NB4 (cell line): Measurements from ENCODE around the gene SERF2.

ENCODE experiments used
- DNase-seq: peaks from one replicate; pipeline ENCODE4 v3.0.0; 2010; ENCODE audit warnings: low read depth
- H3K4me3 ChIP-seq: one replicate; pipeline ENCODE4 v1.5.1; 2011; ENCODE audit warnings: mild to moderate bottlenecking, low read depth, low read length, moderate library complexity
- CTCF ChIP-seq: IDR thresholded peaks from one replicate; pipeline ENCODE4 v1.5.1; 2012; ENCODE audit warnings: low read depth, low read length
- MYC ChIP-seq: IDR thresholded peaks from 2 replicates; pipeline ENCODE4 v1.6.1; 2011; ENCODE audit warnings: low read depth, low read length
- POLR2A ChIP-seq: IDR thresholded peaks from 2 replicates; pipeline ENCODE4 v1.6.1; 2011; ENCODE audit warnings: mild to moderate bottlenecking; ENCODE audit not compliant: insufficient read length; ENCODE audit errors: extremely low read depth
- TF ChIP-seq, protein P1 (sequence below): IDR thresholded peaks from 2 replicates; pipeline ENCODE4 v1.6.1; 2011; ENCODE audit warnings: low read depth, low read length

The SERF2 gene

DNA sequence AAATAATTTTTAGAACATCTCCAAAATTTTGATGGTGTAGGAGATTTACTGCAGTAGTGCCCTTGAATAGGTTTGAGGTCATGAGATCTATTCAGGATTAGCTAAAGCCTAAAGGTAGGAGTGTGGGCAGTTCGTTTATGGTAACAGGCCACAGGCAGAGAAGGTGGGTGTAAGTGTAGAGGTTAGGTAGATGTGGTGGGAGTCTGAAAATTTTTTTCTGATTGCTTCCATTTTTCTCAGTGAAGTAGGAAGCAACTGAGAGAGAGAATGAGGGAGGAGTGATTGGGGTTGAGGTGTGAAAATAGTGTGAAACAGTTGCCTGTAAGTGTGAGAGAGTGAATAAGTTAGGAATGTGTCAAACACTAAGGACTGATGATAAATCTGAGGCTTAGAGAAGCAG, 13.1 kb upstream of the SERF2 start:
- no peak for TF ChIP-seq CTCF
- TF ChIP-seq, protein P1, sequence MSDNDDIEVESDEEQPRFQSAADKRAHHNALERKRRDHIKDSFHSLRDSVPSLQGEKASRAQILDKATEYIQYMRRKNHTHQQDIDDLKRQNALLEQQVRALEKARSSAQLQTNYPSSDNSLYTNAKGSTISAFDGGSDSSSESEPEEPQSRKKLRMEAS, result no peak
- no peak for TF ChIP-seq MYC
- TF ChIP-seq POLR2A, result no peak

GRCh38 chr15:43789409-43789808, 2.7 kb upstream of the SERF2 start:
- no peak for TF ChIP-seq CTCF
- TF ChIP-seq, protein P1, result no peak
- no peak for TF ChIP-seq MYC
- TF ChIP-seq POLR2A, result no peak
- H3K4me3 ChIP-seq, result no peak overlapping the region
- DNase-seq, result no peak

More for the DNA sequence above, 13.1 kb upstream of the SERF2 start:
- DNase-seq, result no peak
- H3K4me3 ChIP-seq, result no peak overlapping the region

GRCh38 chr15:43792761-43793476, 799 bp downstream of the SERF2 start:
- DNase-seq, result peak; percentile 49
- peak overlapping the region; percentile 95 for H3K4me3 ChIP-seq
- TF ChIP-seq, protein P1, result no peak

DNA sequence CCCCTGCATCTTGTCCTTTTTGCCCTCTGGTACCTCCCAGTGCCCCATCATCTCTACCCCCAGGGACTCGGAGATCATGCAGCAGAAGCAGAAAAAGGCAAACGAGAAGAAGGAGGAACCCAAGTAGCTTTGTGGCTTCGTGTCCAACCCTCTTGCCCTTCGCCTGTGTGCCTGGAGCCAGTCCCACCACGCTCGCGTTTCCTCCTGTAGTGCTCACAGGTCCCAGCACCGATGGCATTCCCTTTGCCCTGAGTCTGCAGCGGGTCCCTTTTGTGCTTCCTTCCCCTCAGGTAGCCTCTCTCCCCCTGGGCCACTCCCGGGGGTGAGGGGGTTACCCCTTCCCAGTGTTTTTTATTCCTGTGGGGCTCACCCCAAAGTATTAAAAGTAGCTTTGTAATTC, 1.5 kb downstream of the SERF2 start:
- no peak for DNase-seq
- TF ChIP-seq MYC (no peak), CTCF (no peak), POLR2A (no peak)
- TF ChIP-seq, protein P1, result no peak
- H3K4me3 ChIP-seq, result peak overlapping the region; percentile 95

GRCh38 chr15:43794269-43795037, 2.3 kb downstream of the SERF2 start:
- H3K4me3 ChIP-seq, result no peak overlapping the region
- DNase-seq, result no peak
- TF ChIP-seq POLR2A (no peak), CTCF (no peak), MYC (no peak)
- TF ChIP-seq, protein P1, result no peak

- TF ChIP-seq MYC, result no peak
- TF ChIP-seq, protein P1, result no peak
- TF ChIP-seq CTCF, result no peak
- no peak for TF ChIP-seq POLR2A
- no peak overlapping the region for H3K4me3 ChIP-seq
Observed at GRCh38 chr15:43795197-43795596, 3.1 kb downstream of the SERF2 start.

More at GRCh38 chr15:43795197-43795596, 3.1 kb downstream of the SERF2 start:
- no peak for DNase-seq
